KBM-7 (cell line): Measurements from ENCODE around the gene LBR.

ENCODE experiments used
- DNase-seq: peaks from one replicate; pipeline ENCODE4 v3.0.0-alpha.2; 2015
- in situ Hi-C: fragments of 300-500 bp; cut with MboI; formaldehyde crosslinking; loops from 2 replicates; pipeline ENCODE4 v1.14.3; 2020; ENCODE audit warnings: low sequenced_read_pairs, low pct_unique_long_range_greater_than_20kb, mixed read lengths

The LBR gene

DNA sequence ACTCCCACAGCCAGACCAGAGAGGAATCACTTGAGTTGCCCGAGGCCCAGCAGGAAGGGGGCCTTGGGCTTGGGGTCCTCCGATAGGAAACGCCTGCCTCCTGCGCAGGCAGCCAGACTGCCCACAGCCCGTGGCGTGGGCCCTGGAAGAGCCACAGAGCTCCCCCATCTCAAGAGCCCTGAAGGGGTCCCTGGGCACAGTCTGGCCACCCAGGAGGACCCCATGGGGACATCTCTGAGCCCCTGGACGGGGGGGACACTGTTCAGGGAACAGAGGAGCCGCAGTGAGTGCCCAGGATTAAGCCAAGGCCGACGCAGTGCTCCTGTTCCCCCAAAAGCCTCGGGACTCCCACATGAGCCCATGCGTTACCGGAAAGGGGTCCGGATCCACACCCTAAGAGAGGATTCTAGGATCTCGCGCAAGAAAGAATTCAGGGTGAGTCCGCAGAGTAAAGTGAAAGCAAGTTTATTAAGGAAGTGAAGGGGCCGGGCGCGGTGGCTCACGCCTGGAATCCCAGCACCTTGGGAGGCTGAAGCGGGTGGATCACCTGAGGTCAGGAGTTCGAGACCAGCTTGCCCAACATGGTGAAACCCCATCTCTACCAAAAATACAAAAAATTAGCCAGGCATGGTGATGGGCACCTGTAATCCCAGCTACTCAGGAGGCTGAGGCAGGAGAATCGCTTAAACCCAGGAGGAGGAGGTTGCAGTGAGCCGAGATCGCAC, 38.1 kb upstream of the LBR start:
- in situ Hi-C loops, result no loop called here
- DNase-seq, result no peak

GRCh38 chr1:225464851-225465792, 37.3 kb upstream of the LBR start:
- in situ Hi-C loops, result no loop called here
- DNase-seq, result no peak

- DNase-seq, result no peak
- in situ Hi-C loops, result no loop called here
These were observed 35.1 kb upstream of the LBR start for GRCh38 chr1:225462714-225463574.

- no peak for DNase-seq
- in situ Hi-C loops, result no loop called here
These were observed 34.5 kb upstream of the LBR start for GRCh38 chr1:225462429-225462713.

DNA sequence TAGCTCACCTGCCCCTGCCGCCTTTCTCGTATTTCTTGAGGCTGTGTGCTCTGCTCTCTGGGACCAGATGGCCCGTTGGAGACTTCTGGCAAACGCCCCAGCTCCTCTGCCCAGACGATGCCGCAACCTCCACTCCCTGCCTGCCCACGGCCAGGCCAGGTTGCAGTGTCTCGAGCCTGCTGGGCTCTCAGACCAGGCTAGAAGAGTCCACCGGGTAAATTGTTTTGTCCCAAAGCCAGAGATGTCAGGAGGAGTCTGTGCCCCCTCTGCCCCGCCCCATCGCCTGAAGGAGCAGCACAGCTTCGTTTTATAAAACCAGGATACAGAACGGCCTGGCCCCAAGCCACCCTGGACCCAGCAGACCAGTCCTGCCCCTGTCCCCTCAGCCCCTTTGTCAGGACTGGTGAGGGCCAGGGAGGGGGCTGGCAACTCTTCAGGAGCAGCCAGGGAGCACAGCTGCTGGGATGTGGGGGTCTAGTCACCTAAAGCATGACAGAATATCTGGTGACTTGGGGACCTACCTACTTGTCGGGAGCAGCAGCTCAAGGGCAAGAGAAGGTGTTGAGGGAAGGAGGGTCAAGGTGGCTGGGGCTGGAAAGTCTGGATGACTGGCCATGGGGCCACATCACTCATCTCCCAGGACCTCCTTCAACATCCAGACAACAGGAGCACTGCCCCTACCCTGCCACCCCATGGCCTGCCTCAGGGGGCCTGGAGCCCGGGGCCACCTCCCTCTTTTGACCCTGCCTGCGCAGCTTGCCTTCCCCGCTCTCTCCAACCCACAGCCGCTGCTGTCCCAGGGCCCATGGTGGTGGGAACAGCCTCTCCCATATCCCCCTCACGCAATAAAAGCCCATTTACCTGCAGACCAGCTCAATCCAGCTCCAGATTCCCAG, 33.9 kb upstream of the LBR start:
- no peak for DNase-seq
- in situ Hi-C loops, result no loop called here

GRCh38 chr1:225460737-225461532, 33.1 kb upstream of the LBR start:
- no peak for DNase-seq
- in situ Hi-C loops, result no loop called here

GRCh38 chr1:225460021-225460736, 32.3 kb upstream of the LBR start:
- DNase-seq, result no peak
- in situ Hi-C loops, result no loop called here

GRCh38 chr1:225458222-225458631, 30.4 kb upstream of the LBR start:
- no peak for DNase-seq
- in situ Hi-C loops, result no loop called here

DNA sequence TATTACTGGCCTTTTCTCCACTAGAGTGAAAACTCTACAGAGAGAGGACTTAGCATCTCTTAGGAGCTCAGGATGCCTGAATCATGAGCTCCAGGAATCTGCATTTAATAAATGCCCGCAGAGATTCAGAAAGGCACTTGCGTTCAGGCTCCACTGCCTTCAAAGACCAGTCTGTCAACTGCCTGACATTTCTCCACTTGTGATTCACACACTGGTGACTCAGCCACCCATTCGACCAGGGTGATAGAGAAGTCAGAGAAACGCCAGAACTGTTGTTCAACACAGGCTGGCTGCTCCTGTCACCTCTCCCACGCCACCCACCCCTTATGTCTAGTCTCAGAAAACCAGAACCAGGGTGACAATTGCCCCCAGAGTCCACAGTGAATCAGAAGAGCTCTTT, 26.9 kb upstream of the LBR start:
- in situ Hi-C loops, result no loop called here
- no peak for DNase-seq

DNA sequence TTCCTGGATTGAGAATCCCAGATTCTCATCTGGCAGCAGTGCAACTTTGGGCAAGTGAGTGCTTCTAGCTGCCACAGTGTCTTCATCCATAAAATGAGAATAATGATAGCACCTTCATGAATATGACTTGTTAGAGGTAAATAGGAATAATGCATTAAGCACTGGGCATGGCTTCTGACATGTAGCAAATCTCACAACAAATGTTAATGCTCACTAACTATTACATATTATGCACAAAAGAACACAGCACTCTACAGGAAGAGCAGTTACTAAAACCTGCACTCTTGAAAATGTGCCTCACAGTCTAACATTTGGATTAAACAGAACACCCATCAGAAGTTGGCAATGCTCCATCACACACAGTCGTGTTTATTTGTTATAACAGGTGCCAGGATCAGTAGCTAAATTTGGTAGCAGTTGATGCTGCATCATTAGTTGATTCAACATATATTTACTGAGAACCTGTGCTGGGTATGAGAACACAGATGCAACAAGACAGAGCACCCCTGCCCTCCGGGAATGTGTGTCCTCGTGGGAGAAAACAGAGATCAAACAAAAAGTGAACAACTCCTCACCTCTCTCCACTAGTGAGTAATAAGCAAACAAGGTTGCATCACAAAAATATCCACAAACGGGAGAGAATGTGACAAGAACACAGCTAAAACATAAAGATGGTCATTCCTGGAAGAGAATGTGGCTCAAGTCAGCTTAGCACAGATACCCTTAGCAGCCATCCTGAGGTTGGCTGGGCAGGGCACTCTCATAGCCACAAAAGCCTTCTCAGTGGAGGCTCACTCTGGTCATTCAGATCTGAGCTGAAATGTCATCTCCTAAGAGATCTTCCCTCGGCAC, 26.2 kb upstream of the LBR start:
- no peak for DNase-seq
- in situ Hi-C loops, result no loop called here

GRCh38 chr1:225451840-225452515, 24.1 kb upstream of the LBR start:
- in situ Hi-C loops, result no loop called here

GRCh38 chr1:225451340-225451739, 23.5 kb upstream of the LBR start:
- no peak for DNase-seq
- in situ Hi-C loops, result no loop called here

More at GRCh38 chr1:225451840-225452515, 24.1 kb upstream of the LBR start:
- no peak for DNase-seq

GRCh38 chr1:225450491-225451191, 22.8 kb upstream of the LBR start:
- in situ Hi-C loops, result no loop called here

DNA sequence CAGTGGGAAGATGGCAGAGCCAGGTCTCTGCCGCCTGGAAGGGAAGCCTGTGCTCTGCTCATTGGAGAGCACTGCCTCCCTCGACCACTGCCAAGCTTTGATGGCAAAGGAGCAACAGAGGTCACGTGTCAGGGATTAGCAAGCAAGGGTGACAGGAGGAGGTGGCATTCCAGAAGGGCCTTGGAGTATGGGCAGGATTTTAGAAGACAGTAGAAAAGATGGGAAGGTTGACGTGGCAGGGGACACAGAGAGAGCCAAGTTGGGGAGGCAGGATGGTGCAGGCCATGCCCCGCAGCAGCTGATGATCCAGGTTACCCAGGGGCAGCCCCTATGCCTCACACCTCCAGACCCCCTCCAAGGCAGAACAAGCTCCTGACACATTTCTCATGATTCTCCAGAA, 21.9 kb upstream of the LBR start:
- DNase-seq, result no peak
- in situ Hi-C loops, result no loop called here

More at GRCh38 chr1:225450491-225451191, 22.8 kb upstream of the LBR start:
- DNase-seq, result peak; percentile 63

DNA sequence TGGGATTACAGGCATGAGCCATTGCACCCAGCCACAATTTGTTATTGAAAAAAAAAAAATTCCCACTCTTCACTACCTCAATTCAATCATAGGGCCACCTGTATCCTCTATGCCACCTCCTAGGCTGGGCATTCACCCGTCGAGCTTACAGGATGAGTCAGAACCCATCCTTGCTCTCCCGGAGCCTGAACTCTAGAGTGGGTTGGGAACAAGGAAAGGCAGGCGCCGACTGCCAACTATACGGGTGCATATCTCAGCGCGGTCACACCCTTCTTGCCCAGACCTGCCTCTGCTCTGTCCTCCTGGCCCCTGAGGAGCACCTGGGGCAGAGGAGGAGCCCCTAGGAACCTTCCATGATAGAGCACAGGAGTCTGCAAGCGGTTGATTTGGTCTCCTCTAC, 21.4 kb upstream of the LBR start:
- no peak for DNase-seq
- in situ Hi-C loops, result no loop called here
